ENCODE measurements around the gene KRT15.
A peak's percentile ranks its signal among the peaks of the same experiment; 100 is the strongest.

The KRT15 gene

GRCh38 chr17:41555105-41555887, 36.6 kb upstream of the KRT15 start:
- WGBS = 85% methylated on average over 5 of the region's 5 CpGs
- Histone ChIP-seq H3K27me3 (ENCODE audit: control insufficient read depth in 1 of 2, insufficient read depth in 1 of 2, low read length in 2 of 2) (peaks cover 12 to 19% of the 10 kb centered on the region in 2 experiments), H2AK5ac (ENCODE audit: low read length, severe bottlenecking) (no peak overlapping the region), H3K9me3 (ENCODE audit: control insufficient read depth, low read length) (no peaks in the 10 kb centered on the region), H3K79me1 (replicated peaks; ENCODE audit: low read length, poor library complexity, severe bottlenecking) (no peaks in the 10 kb centered on the region), H3K36me3 (ENCODE audit: control insufficient read depth in 1 of 2, insufficient read depth in 2 of 2, low read depth in 1 of 2, low read length in 2 of 2) (no peaks in the 10 kb centered on the region), H3K18ac (ENCODE audit: low read depth in 1 of 2, low read length in 2 of 2) (no peak overlapping the region), H2BK5ac (ENCODE audit: low read depth, low read length, poor library complexity, severe bottlenecking) (no peak overlapping the region), H2BK120ac (ENCODE audit: low read depth, low read length) (no peak overlapping the region), H3K4ac (ENCODE audit: low read depth in 1 of 2, low read length in 2 of 2) (no peak overlapping the region), H3K4me3 (ENCODE audit: insufficient read depth in 1 of 2, low read depth in 1 of 2, low read length in 2 of 2) (no peak overlapping the region), H3K23ac (ENCODE audit: low read length in 2 of 2) (no peak overlapping the region), H4K8ac (ENCODE audit: low read length) (no peak overlapping the region), H4K91ac (ENCODE audit: low read length) (no peak overlapping the region), H2BK12ac (ENCODE audit: low read length in 2 of 2) (no peak overlapping the region), H3K27ac (ENCODE audit: low read length, poor library complexity, severe bottlenecking) (no peak overlapping the region), H3K9ac (ENCODE audit: low read length) (no peak overlapping the region), H2BK15ac (ENCODE audit: low read depth, poor library complexity, severe bottlenecking) (peak overlapping the region; percentile 55), H3K14ac (ENCODE audit: low read length in 2 of 2) (no peak overlapping the region), H3K4me2 (ENCODE audit: low read length, poor library complexity, severe bottlenecking) (no peak overlapping the region), H2AFZ (ENCODE audit: low read depth, low read length) (no peak overlapping the region), H3K4me1 (ENCODE audit: control insufficient read depth, insufficient read depth, low read depth, low read length) (peaks cover 5% of the 10 kb centered on the region)
- no peak for DNase-seq

- no peak overlapping the region for H3K4ac ChIP-seq (ENCODE audit: low read depth in 1 of 2, low read length in 2 of 2)
- H3K9ac ChIP-seq (ENCODE audit: low read length) = no peak overlapping the region
- H3K18ac ChIP-seq (ENCODE audit: low read depth in 1 of 2, low read length in 2 of 2) = peak overlapping the region in 1 of 2 experiments; percentile 63
- no peaks in the 10 kb centered on the region for H3K79me1 ChIP-seq (replicated peaks; ENCODE audit: low read length, poor library complexity, severe bottlenecking)
- peak overlapping the region; percentile 19 for H4K8ac ChIP-seq (ENCODE audit: low read length)
- H3K27me3 ChIP-seq (ENCODE audit: control insufficient read depth in 1 of 2, insufficient read depth in 1 of 2, low read length in 2 of 2) = peaks cover 12 to 19% of the 10 kb centered on the region in 2 experiments
- no peak overlapping the region for H3K4me2 ChIP-seq (ENCODE audit: low read length, poor library complexity, severe bottlenecking)
- H3K23ac ChIP-seq (ENCODE audit: low read length in 2 of 2) = no peak overlapping the region
- no peak overlapping the region for H2BK15ac ChIP-seq (ENCODE audit: low read depth, poor library complexity, severe bottlenecking)
- peaks cover 10% of the 10 kb centered on the region for H3K4me1 ChIP-seq (ENCODE audit: control insufficient read depth, insufficient read depth, low read depth, low read length)
- no peak overlapping the region for H3K27ac ChIP-seq (ENCODE audit: low read length, poor library complexity, severe bottlenecking)
- H2BK120ac ChIP-seq (ENCODE audit: low read depth, low read length) = peak overlapping the region; percentile 42
- H4K91ac ChIP-seq (ENCODE audit: low read length) = no peak overlapping the region
- no peaks in the 10 kb centered on the region for H3K9me3 ChIP-seq (ENCODE audit: control insufficient read depth, low read length)
- H3K36me3 ChIP-seq (ENCODE audit: control insufficient read depth in 1 of 2, insufficient read depth in 2 of 2, low read depth in 1 of 2, low read length in 2 of 2) = no peaks in the 10 kb centered on the region
- no peak overlapping the region for H3K14ac ChIP-seq (ENCODE audit: low read length in 2 of 2)
- WGBS = 87% methylated on average over 4 of the region's 8 CpGs
- H2BK12ac ChIP-seq (ENCODE audit: low read length in 2 of 2) = peak overlapping the region; percentile 92 to 96
- no peak for DNase-seq
- no peak overlapping the region for H2AFZ ChIP-seq (ENCODE audit: low read depth, low read length)
- no peak overlapping the region for H2AK5ac ChIP-seq (ENCODE audit: low read length, severe bottlenecking)
- H2BK5ac ChIP-seq (ENCODE audit: low read depth, low read length, poor library complexity, severe bottlenecking) = no peak overlapping the region
- H3K4me3 ChIP-seq (ENCODE audit: insufficient read depth in 1 of 2, low read depth in 1 of 2, low read length in 2 of 2) = no peak overlapping the region
Measured at GRCh38 chr17:41553987-41554680, 35.4 kb upstream of the KRT15 start.

GRCh38 chr17:41553176-41553575, 34.5 kb upstream of the KRT15 start:
- Histone ChIP-seq H3K4ac (ENCODE audit: low read depth in 1 of 2, low read length in 2 of 2) (no peak overlapping the region), H3K4me1 (ENCODE audit: control insufficient read depth, insufficient read depth, low read depth, low read length) (peaks cover 19% of the 10 kb centered on the region), H2BK15ac (ENCODE audit: low read depth, poor library complexity, severe bottlenecking) (no peak overlapping the region), H2AK5ac (ENCODE audit: low read length, severe bottlenecking) (no peak overlapping the region), H3K9me3 (ENCODE audit: control insufficient read depth, low read length) (no peaks in the 10 kb centered on the region), H3K36me3 (ENCODE audit: control insufficient read depth in 1 of 2, insufficient read depth in 2 of 2, low read depth in 1 of 2, low read length in 2 of 2) (no peaks in the 10 kb centered on the region), H3K9ac (ENCODE audit: low read length) (no peak overlapping the region), H2BK5ac (ENCODE audit: low read depth, low read length, poor library complexity, severe bottlenecking) (no peak overlapping the region), H2BK12ac (ENCODE audit: low read length in 2 of 2) (peak overlapping the region; percentile 18 to 61), H4K8ac (ENCODE audit: low read length) (no peak overlapping the region), H2AFZ (ENCODE audit: low read depth, low read length) (no peak overlapping the region), H4K91ac (ENCODE audit: low read length) (peak overlapping the region; percentile 31), H3K27me3 (ENCODE audit: control insufficient read depth in 1 of 2, insufficient read depth in 1 of 2, low read length in 2 of 2) (peaks cover 12 to 19% of the 10 kb centered on the region in 2 experiments), H3K4me2 (ENCODE audit: low read length, poor library complexity, severe bottlenecking) (no peak overlapping the region), H3K79me1 (replicated peaks; ENCODE audit: low read length, poor library complexity, severe bottlenecking) (no peaks in the 10 kb centered on the region), H3K4me3 (ENCODE audit: insufficient read depth in 1 of 2, low read depth in 1 of 2, low read length in 2 of 2) (no peak overlapping the region), H3K18ac (ENCODE audit: low read depth in 1 of 2, low read length in 2 of 2) (peak overlapping the region; percentile 3 to 18), H3K14ac (ENCODE audit: low read length in 2 of 2) (peak overlapping the region in 1 of 2 experiments; percentile 38), H3K23ac (ENCODE audit: low read length in 2 of 2) (no peak overlapping the region), H2BK120ac (ENCODE audit: low read depth, low read length) (no peak overlapping the region), H3K27ac (ENCODE audit: low read length, poor library complexity, severe bottlenecking) (no peak overlapping the region)
- 87% methylated on average over 4 of the region's 4 CpGs for WGBS
- DNase-seq = no peak

- no peaks in the 10 kb centered on the region for H3K79me1 ChIP-seq (replicated peaks; ENCODE audit: low read length, poor library complexity, severe bottlenecking)
- no peak overlapping the region for H2BK5ac ChIP-seq (ENCODE audit: low read depth, low read length, poor library complexity, severe bottlenecking)
- H3K9ac ChIP-seq (ENCODE audit: low read length) = no peak overlapping the region
- H3K4me1 ChIP-seq (ENCODE audit: control insufficient read depth, insufficient read depth, low read depth, low read length) = peaks cover 26% of the 10 kb centered on the region
- no peak overlapping the region for H3K4ac ChIP-seq (ENCODE audit: low read depth in 1 of 2, low read length in 2 of 2)
- no peak overlapping the region for H3K14ac ChIP-seq (ENCODE audit: low read length in 2 of 2)
- H3K23ac ChIP-seq (ENCODE audit: low read length in 2 of 2) = no peak overlapping the region
- H4K8ac ChIP-seq (ENCODE audit: low read length) = no peak overlapping the region
- no peak overlapping the region for H4K91ac ChIP-seq (ENCODE audit: low read length)
- no peak overlapping the region for H3K27ac ChIP-seq (ENCODE audit: low read length, poor library complexity, severe bottlenecking)
- H3K4me2 ChIP-seq (ENCODE audit: low read length, poor library complexity, severe bottlenecking) = no peak overlapping the region
- peak overlapping the region in 1 of 2 experiments; percentile 76 for H2BK12ac ChIP-seq (ENCODE audit: low read length in 2 of 2)
- 95% methylated on average over 5 of the region's 5 CpGs for WGBS
- H2AK5ac ChIP-seq (ENCODE audit: low read length, severe bottlenecking) = no peak overlapping the region
- no peak overlapping the region for H2AFZ ChIP-seq (ENCODE audit: low read depth, low read length)
- H3K9me3 ChIP-seq (ENCODE audit: control insufficient read depth, low read length) = no peaks in the 10 kb centered on the region
- H2BK120ac ChIP-seq (ENCODE audit: low read depth, low read length) = no peak overlapping the region
- H3K36me3 ChIP-seq (ENCODE audit: control insufficient read depth in 1 of 2, insufficient read depth in 2 of 2, low read depth in 1 of 2, low read length in 2 of 2) = no peaks in the 10 kb centered on the region
- H3K18ac ChIP-seq (ENCODE audit: low read depth in 1 of 2, low read length in 2 of 2) = peak overlapping the region in 1 of 2 experiments; percentile 14
- H2BK15ac ChIP-seq (ENCODE audit: low read depth, poor library complexity, severe bottlenecking) = no peak overlapping the region
- H3K27me3 ChIP-seq (ENCODE audit: control insufficient read depth in 1 of 2, insufficient read depth in 1 of 2, low read length in 2 of 2) = peaks cover 12 to 19% of the 10 kb centered on the region in 2 experiments
- DNase-seq = no peak
- H3K4me3 ChIP-seq (ENCODE audit: insufficient read depth in 1 of 2, low read depth in 1 of 2, low read length in 2 of 2) = no peak overlapping the region
Measured at GRCh38 chr17:41552455-41552854, 33.8 kb upstream of the KRT15 start.
